Astrocyte of the cerebellum (primary cell): ENCODE data around the gene NRXN2.

Experiments
- DNase-seq: peaks from one replicate; pipeline ENCODE4 v3.0.0-alpha.2; 2011; ENCODE audit warnings: low read depth
- H3K4me3 ChIP-seq: 2 replicates; pipeline ENCODE4 v1.5.1; 2011; ENCODE audit warnings: mild to moderate bottlenecking, low read depth, low read length, moderate library complexity
- in situ Hi-C: cut with HindIII; loops from 2 replicates; pipeline ENCODE4 v1.10.0; 2017; ENCODE audit warnings: low sequenced_read_pairs
- TF ChIP-seq, protein P1 (sequence below): IDR thresholded peaks from 2 replicates; pipeline ENCODE4 v1.5.1; 2012; ENCODE audit warnings: low read length, low read depth, moderate library complexity, mild to moderate bottlenecking; ENCODE audit errors: missing control alignments

The NRXN2 gene

DNA sequence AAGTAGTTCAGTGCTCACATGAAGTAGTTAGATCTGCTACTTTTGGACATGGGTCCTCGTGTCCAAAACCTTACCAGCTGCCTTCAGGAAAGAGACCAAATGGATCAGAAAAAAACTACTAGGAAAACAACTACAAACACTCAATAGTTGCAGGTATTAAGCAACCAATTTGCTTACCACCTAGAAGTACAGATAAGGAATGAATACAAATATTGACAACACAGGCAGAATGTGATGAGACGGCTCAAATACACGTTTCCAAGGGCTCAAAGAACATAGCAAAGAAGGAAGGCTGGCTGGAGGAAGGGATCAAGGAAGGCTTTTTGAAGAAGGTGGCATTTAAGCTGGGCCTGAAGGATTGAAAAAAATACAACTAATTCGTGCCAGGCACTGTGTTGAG is 41.8 kb downstream of the NRXN2 start:
- no peak overlapping the region for H3K4me3 ChIP-seq
- TF ChIP-seq, protein P1, sequence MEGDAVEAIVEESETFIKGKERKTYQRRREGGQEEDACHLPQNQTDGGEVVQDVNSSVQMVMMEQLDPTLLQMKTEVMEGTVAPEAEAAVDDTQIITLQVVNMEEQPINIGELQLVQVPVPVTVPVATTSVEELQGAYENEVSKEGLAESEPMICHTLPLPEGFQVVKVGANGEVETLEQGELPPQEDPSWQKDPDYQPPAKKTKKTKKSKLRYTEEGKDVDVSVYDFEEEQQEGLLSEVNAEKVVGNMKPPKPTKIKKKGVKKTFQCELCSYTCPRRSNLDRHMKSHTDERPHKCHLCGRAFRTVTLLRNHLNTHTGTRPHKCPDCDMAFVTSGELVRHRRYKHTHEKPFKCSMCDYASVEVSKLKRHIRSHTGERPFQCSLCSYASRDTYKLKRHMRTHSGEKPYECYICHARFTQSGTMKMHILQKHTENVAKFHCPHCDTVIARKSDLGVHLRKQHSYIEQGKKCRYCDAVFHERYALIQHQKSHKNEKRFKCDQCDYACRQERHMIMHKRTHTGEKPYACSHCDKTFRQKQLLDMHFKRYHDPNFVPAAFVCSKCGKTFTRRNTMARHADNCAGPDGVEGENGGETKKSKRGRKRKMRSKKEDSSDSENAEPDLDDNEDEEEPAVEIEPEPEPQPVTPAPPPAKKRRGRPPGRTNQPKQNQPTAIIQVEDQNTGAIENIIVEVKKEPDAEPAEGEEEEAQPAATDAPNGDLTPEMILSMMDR, result no peak
- DNase-seq, result no peak
- in situ Hi-C loops, result no loop called here

GRCh38 chr11:64679846-64680245 is 43.2 kb downstream of the NRXN2 start:
- TF ChIP-seq, protein P1, result no peak
- no peak overlapping the region for H3K4me3 ChIP-seq
- in situ Hi-C loops, result no loop called here
- DNase-seq, result no peak

GRCh38 chr11:64677441-64678023 is 45.5 kb downstream of the NRXN2 start:
- H3K4me3 ChIP-seq, result no peak overlapping the region
- DNase-seq, result no peak
- in situ Hi-C loops, result no loop called here
- TF ChIP-seq, protein P1, result no peak

- in situ Hi-C loops, result no loop called here
- H3K4me3 ChIP-seq, result no peak overlapping the region
- TF ChIP-seq, protein P1, result no peak
- DNase-seq, result no peak
These were observed 46.8 kb downstream of the NRXN2 start for GRCh38 chr11:64676261-64676615.

DNA sequence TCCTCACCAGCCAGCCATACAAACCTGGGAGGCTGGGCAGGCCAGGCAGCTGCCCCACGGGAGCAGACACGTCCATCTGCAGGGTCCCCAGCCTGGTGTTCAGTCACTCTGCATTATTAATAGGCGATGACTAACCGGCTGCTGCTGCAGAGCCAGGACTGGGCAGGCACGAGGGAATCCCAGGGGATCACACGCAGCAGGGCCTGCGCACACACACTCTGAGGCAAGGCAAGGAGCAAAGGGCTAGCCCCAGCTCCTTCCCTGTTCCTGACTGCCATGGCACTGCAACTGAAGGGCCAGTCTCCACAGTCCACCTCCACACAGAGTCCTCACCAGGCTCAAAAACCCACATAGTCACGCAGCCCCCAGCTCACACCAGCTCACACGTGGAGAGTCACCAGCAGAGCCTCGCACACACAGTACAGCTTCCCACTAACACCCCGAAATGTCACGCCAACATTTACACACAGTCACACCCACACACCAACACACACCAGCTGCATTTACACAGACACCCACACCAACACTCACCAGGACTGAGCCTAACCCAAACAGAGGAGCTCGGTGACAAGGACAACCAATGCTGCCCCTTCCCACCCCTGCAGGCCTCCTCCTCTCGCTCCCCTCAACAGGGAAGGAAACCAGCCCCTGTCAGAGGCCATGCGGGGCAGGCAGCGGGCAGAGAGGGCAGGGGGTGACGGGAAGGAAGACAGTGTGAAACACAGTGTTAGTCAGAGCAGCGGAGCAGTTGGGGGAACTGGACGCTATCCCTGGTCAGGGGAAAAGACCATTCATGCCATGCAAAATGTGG is 47.3 kb downstream of the NRXN2 start:
- no peak for DNase-seq
- TF ChIP-seq, protein P1, result no peak
- no peak overlapping the region for H3K4me3 ChIP-seq
- in situ Hi-C loops, result no loop called here

- DNase-seq, result no peak
- TF ChIP-seq, protein P1, result no peak
- in situ Hi-C loops, result no loop called here
- no peak overlapping the region for H3K4me3 ChIP-seq
These were observed 48.2 kb downstream of the NRXN2 start for GRCh38 chr11:64674774-64675173.
